ENCODE data around the gene TEDC1.

TEDC1 gene

DNA sequence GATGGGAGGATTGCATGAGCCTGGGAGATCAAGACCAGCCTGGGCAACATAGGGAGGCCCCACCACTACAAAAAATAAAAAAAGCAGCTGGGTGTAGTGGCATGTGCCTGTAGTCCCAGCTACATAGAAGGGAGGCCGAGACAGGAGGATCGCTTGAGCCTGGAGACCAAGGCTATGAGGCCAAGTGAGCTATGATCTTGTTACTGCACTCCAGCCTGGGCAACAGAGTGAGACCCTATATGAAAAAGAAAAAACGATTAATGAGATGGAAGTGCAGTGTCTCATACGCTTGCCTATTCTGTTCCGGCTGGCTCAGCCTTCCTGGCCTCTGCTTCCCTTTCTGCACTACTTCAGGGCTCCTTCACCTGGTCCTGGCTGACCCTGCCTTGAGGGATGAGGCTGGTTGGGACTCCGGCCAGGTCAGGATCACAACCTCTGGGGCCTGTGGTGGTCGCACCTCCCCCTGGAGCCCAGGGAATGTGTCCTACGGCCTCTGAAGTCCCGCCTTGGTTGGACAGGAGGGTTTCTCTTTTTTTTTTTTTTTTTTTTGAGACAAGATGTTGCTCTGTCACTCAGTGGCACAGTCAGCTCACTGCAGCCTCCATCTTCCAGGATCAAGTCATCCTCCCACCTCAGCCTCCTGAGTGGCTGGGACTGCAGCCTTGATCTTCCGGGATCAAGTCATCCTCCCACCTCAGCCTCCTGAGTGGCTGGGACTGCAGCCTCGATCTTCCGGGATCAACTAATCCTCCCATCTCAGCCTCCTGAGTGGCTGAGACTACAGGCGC is 10.7 kb downstream of the TEDC1 start:
- TF ChIP-seq, protein P1, sequence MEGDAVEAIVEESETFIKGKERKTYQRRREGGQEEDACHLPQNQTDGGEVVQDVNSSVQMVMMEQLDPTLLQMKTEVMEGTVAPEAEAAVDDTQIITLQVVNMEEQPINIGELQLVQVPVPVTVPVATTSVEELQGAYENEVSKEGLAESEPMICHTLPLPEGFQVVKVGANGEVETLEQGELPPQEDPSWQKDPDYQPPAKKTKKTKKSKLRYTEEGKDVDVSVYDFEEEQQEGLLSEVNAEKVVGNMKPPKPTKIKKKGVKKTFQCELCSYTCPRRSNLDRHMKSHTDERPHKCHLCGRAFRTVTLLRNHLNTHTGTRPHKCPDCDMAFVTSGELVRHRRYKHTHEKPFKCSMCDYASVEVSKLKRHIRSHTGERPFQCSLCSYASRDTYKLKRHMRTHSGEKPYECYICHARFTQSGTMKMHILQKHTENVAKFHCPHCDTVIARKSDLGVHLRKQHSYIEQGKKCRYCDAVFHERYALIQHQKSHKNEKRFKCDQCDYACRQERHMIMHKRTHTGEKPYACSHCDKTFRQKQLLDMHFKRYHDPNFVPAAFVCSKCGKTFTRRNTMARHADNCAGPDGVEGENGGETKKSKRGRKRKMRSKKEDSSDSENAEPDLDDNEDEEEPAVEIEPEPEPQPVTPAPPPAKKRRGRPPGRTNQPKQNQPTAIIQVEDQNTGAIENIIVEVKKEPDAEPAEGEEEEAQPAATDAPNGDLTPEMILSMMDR (IDR thresholded peaks at IDR 0.05; ENCODE audit: low read depth, low read length, missing control alignments), result no peak
- DNase-seq (ENCODE audit: low read depth), result no peak

DNA sequence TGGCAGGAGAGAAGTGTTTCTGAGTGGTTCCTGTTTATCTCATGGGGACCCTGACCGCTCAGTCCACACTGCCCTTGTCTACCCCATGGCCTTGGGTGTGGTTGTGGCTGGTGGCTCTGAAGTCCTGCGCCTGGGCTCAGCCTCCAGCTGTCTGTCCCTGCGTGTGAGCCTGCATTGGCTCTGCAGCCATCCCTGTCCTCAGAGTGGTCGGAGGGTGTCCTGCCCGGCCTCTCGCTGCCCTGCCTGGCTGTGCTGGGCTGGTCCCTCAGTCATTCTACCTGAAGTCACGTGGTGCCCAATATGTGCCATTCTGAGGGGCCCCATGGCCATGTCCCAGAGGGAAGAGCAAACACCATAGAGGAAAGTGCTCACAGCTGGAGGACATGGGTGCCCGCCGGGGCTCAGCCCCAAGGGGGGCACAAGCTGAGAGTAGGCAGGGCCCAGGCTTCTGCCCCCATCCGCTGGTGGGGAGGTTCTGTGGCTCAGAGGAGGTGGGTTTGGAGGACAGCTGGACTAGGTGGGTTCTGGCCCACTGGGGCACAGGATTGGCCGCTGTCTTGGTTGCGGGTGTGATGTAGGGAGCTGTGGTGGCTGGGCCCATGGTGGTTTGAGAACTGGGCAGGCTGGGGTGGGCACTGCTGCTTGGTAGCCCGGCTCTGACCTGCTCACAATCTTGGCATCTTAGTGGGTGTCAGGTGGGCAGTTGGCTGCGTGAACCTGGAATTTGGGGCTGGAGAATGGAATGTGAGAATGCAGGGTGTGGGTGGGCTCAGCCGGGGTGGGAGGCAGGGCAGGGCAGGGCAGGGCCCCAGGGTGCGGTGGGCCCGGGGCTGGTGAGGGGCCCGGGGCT is 11.6 kb downstream of the TEDC1 start:
- no peak for DNase-seq (ENCODE audit: low read depth)
- in situ Hi-C loops (cut with HindIII; ENCODE audit: low sequenced_read_pairs), result no loop called here
- no peak overlapping the region for H3K4me3 ChIP-seq (ENCODE audit: low read depth, low read length)
- TF ChIP-seq, protein P1 (IDR thresholded peaks at IDR 0.05; ENCODE audit: low read depth, low read length, missing control alignments), result no peak

More for the DNA sequence above, 10.7 kb downstream of the TEDC1 start:
- no peak overlapping the region for H3K4me3 ChIP-seq (ENCODE audit: low read depth, low read length)
- in situ Hi-C loops (cut with HindIII; ENCODE audit: low sequenced_read_pairs), result no loop called here

DNA sequence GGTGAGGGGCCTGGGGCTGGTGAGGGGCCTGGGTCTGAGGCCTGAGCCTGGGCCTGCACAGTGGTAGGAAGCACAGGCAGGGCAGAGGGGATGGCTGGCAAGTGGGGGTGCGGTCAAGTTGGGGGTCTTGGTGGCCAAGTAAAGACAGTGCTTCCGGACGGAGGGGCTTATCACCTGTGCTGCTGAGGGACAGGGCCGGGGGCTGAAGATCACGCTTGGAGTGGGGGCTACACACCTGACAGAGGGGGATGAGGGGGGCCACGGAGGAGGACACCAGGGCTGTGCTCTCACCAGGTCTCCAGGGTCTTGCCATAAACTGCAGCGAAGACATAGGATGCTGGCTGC is 12.2 kb downstream of the TEDC1 start:
- no peak for DNase-seq (ENCODE audit: low read depth)

DNA sequence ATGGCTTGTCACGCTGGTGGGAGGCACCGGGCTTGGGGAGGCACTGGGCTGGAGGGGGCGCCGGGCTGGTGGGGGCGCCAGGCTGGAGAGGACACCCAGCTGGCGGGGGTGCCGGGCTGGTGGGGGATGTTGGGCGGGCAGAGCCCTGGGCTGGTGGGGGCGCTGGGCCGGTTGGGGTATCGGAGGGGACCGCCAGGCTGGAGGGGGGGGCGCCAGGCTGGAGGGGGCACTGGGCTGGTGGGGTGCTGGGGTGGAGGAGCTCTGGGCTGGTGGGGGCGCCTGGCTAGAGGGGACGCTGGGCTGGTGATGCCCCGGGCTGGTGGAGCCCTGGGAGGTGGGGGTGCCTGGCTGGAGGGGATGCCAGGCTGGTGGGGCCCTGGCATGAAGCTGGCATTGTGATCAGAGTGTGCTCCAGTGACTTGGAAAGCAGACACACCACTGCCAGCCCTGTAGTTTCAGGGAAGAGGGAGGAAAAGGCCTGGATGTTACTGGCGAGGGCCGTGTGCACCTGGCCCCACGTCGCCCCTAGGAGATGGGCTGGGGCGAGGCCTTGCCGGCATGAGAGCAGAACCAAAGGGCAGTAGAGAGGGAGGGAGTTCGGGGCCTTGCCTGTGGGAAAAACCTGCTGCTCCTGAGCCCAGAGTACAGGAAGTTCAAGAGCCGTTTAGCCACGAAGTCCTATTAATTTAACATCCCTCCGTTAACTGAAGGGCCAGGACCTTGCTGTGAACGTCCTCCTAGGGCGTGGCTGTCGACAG is 13.1 kb downstream of the TEDC1 start:
- TF ChIP-seq, protein P1 (IDR thresholded peaks at IDR 0.05; ENCODE audit: low read depth, low read length, missing control alignments), result no peak
- DNase-seq (ENCODE audit: low read depth), result no peak
- H3K4me3 ChIP-seq (ENCODE audit: low read depth, low read length), result no peak overlapping the region
- in situ Hi-C loops (cut with HindIII; ENCODE audit: low sequenced_read_pairs), result no loop called here

More for the DNA sequence above, 12.2 kb downstream of the TEDC1 start:
- H3K4me3 ChIP-seq (ENCODE audit: low read depth, low read length), result no peak overlapping the region
- in situ Hi-C loops (cut with HindIII; ENCODE audit: low sequenced_read_pairs), result no loop called here
- TF ChIP-seq, protein P1 (IDR thresholded peaks at IDR 0.05; ENCODE audit: low read depth, low read length, missing control alignments), result no peak

DNA sequence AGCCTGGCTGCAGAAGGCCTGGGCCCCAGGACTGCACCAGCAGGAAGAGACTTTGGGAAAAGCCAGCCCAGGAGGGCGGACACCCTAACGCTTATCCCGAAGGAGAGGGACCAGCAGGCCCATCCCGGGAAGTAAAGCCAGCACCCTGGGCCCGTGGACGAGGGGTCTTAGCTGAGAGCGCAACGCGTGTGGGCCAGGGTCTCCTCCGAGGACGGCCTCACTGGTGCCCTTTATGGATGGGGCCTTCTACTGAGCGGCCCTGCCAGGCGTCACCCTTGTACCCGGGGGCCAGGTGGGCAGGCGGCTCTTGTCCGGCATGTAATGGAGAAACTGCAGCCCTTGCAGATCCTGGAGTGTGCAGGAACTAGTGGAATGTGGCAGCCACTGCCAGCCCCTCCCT is 14.1 kb downstream of the TEDC1 start:
- TF ChIP-seq, protein P1 (IDR thresholded peaks at IDR 0.05; ENCODE audit: low read depth, low read length, missing control alignments), result no peak
- no peak overlapping the region for H3K4me3 ChIP-seq (ENCODE audit: low read depth, low read length)
- in situ Hi-C loops (cut with HindIII; ENCODE audit: low sequenced_read_pairs), result no loop called here
- no peak for DNase-seq (ENCODE audit: low read depth)

DNA sequence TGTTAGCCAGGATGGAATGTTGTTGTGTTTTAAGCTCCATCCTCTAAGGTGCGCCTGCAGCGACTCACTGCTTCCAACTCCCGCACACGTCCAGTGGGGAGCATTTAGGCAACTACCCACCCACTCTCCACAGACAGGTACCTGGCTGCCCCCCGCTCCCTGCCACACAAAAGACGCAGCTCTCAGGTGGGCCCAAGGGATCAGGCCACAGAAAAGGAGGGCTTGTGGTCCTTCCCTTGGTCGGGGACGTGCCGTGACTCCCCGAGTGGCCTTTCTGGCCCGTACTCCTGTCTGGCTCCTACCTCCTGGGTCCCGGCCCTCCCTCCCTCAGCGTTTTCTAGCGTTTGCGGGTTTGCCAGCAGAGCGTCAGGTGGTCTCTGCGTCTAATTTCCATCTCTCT is 16.2 kb downstream of the TEDC1 start:
- no peak for DNase-seq (ENCODE audit: low read depth)
- TF ChIP-seq, protein P1 (IDR thresholded peaks at IDR 0.05; ENCODE audit: low read depth, low read length, missing control alignments), result no peak
- in situ Hi-C loops (cut with HindIII; ENCODE audit: low sequenced_read_pairs), result no loop called here

More for the DNA sequence above, 16.2 kb downstream of the TEDC1 start:
- H3K4me3 ChIP-seq (ENCODE audit: low read depth, low read length), result no peak overlapping the region

All from astrocyte of the cerebellum (primary cell).